PC-9 (cell line): Measurements from ENCODE around the gene P4HA2. TPM values are rescaled to one million over a fixed set of nuclear protein-coding genes. Genes with fewer than 3 reads are reported as not detected.

Experiments
- BruUV-seq: library from RNA; stranded (reverse); fragments of 400-500 nt; replicated peaks from 2 replicates; lab custom pipeline; 2021; lab: Mats Ljungman, UMichigan
- CTCF ChIA-PET: fragments of 300-600 bp; sonication (Branson Sonifier 250); formaldehyde crosslinking; loops from one replicate; lab custom pipeline; 2022; ENCODE audit warnings: antibody characterized with exemption; lab: Charles Lee
- POLR2A ChIA-PET: fragments of 300-600 bp; sonication (Branson Sonifier 250); formaldehyde crosslinking; loops from one replicate; lab custom pipeline; 2022; ENCODE audit warnings: antibody characterized with exemption; ENCODE audit not compliant: unreplicated experiment; lab: Charles Lee
- DNase-seq, 2 experiments: peaks; one replicate each; pipeline versions ENCODE4 v3.0.0 to v3.0.0-alpha.2; 2015 to 2022; ENCODE audit warnings: mixed read lengths in 1 of 2
- H2AFZ ChIP-seq: fragments of 200-600 bp; sonication (generic); 2 replicates; pipeline ENCODE4 v1.8.1; 2017; ENCODE audit warnings: antibody characterized with exemption
- H3F3A ChIP-seq: fragments of 200-600 bp; sonication (generic); 2 replicates; pipeline ENCODE4 v1.8.1; 2017; ENCODE audit warnings: antibody characterized with exemption, mild to moderate bottlenecking, low read depth; ENCODE audit not compliant: insufficient read depth
- H3K27ac ChIP-seq: fragments of 200-600 bp; sonication (generic); 2 replicates; pipeline ENCODE4 v1.6.1; 2016; ENCODE audit warnings: mixed run types
- H3K27me3 ChIP-seq: fragments of 200-600 bp; sonication (generic); 2 replicates; pipeline ENCODE4 v1.6.1; 2016; ENCODE audit warnings: low read depth, mixed run types; ENCODE audit not compliant: insufficient read depth
- H3K36me3 ChIP-seq: fragments of 200-600 bp; sonication (generic); 2 replicates; pipeline ENCODE4 v1.6.1; 2016; ENCODE audit warnings: low read depth, mixed run types
- H3K4me1 ChIP-seq: fragments of 200-600 bp; sonication (generic); replicated peaks from 2 replicates; pipeline ENCODE4 v1.6.1; 2016; ENCODE audit warnings: mixed run types; ENCODE audit not compliant: insufficient read depth
- H3K4me2 ChIP-seq: fragments of 200-600 bp; sonication (generic); 2 replicates; pipeline ENCODE4 v1.6.1; 2017; ENCODE audit warnings: mixed run types
- H3K4me3 ChIP-seq: fragments of 200-600 bp; sonication (generic); 2 replicates; pipeline ENCODE4 v1.6.1; 2016; ENCODE audit warnings: mixed run types
- H3K79me2 ChIP-seq: fragments of 200-600 bp; sonication (generic); 2 replicates; pipeline ENCODE4 v1.6.1; 2017; ENCODE audit warnings: low read depth, mixed run types
- H3K9me2 ChIP-seq: fragments of 200-600 bp; sonication (generic); 2 replicates; pipeline ENCODE4 v1.8.1; 2017; ENCODE audit warnings: mild to moderate bottlenecking; ENCODE audit not compliant: insufficient read depth
- H3K9me3 ChIP-seq: fragments of 200-600 bp; sonication (generic); 2 replicates; pipeline ENCODE4 v1.8.1; 2016; ENCODE audit warnings: low read depth; ENCODE audit not compliant: insufficient read depth
- H4K20me1 ChIP-seq: fragments of 200-600 bp; sonication (generic); 2 replicates; pipeline ENCODE4 v1.8.1; 2017; ENCODE audit not compliant: insufficient read depth
- CTCF ChIP-seq: fragments of 200-600 bp; sonication (generic); conservative IDR thresholded peaks from 2 replicates; pipeline ENCODE4 v1.6.1; 2017; ENCODE audit warnings: mixed run types, antibody characterized with exemption, mild to moderate bottlenecking, moderate library complexity
- EZH2 ChIP-seq: fragments of 200-600 bp; sonication (generic); IDR thresholded peaks from 2 replicates; pipeline ENCODE4 v1.8.0; 2017; ENCODE audit warnings: antibody characterized with exemption, low read depth
- intact Hi-C: fragments of 100-400 bp; cut with micrococcal nuclease; formaldehyde crosslinking; loops from one replicate; pipeline ENCODE4 v1.10.0; 2022; ENCODE audit not compliant: unreplicated experiment
- total RNA-seq: library from RNA; stranded (reverse); gene quantifications from 2 replicates; pipeline ENCODE4 v1.2.3, GENCODE V29; 2021

The P4HA2 gene
- total RNA-seq, 1 experiment from 2014 or later, result 21.7 TPM

- H3K4me1 ChIP-seq, result no peaks in the 10 kb centered on the region
- H3K36me3 ChIP-seq, result no peaks in the 10 kb centered on the region
- ChIA-PET CTCF (interaction anchor here (0.6 to 1.5 kb wide), 11 partner anchors 10 to 263 kb away, joined by 3 to 18 read pairs (median 3); partner anchors contain the start of genes P4HA2 and SLC22A4), POLR2A (no interaction called here)
- no peaks in the 10 kb centered on the region for H3K27me3 ChIP-seq
- H4K20me1 ChIP-seq, result no peaks in the 10 kb centered on the region
- no peak overlapping the region for H3K4me2 ChIP-seq
- no peaks in the 10 kb centered on the region for H3K9me3 ChIP-seq
- no TSS peak for BruUV-seq
- H3K9me2 ChIP-seq, result no peaks in the 10 kb centered on the region; the same call in 1 of the 2 replicates
- TF ChIP-seq CTCF, result no peak
- TF ChIP-seq EZH2, result no peak
- H2AFZ ChIP-seq, result no peak overlapping the region
- no peak overlapping the region for H3K27ac ChIP-seq
- DNase-seq, result no peak
- intact Hi-C loops, result loop anchor here (2.0 kb wide), 1 partner anchor 29 kb away; no protein-coding TSS in a partner anchor
- no peaks in the 10 kb centered on the region for H3F3A ChIP-seq
- H3K4me3 ChIP-seq, result no peak overlapping the region
- H3K79me2 ChIP-seq, result no peaks in the 10 kb centered on the region
Measured at GRCh38 chr5:132237670-132238069, 10.0 kb upstream of the P4HA2 start.

- no peaks in the 10 kb centered on the region for H4K20me1 ChIP-seq
- no peak overlapping the region for H3K4me3 ChIP-seq
- CTCF ChIA-PET, result interaction anchor here (0.6 to 1.4 kb wide), 4 partner anchors 10 to 1016 kb away, joined by 3 to 7 read pairs (median 4); partner anchors contain the start of gene P4HA2
- H3K27ac ChIP-seq, result no peak overlapping the region
- DNase-seq, result no peak
- intact Hi-C loops, result no loop called here
- no TSS peak for BruUV-seq
- TF ChIP-seq EZH2 (no peak), CTCF (no peak)
- H3K79me2 ChIP-seq, result no peaks in the 10 kb centered on the region
- H2AFZ ChIP-seq, result no peak overlapping the region
- POLR2A ChIA-PET, result no interaction called here
- H3K27me3 ChIP-seq, result no peaks in the 10 kb centered on the region
- H3K9me3 ChIP-seq, result no peaks in the 10 kb centered on the region
- no peaks in the 10 kb centered on the region for H3K4me1 ChIP-seq
- no peaks in the 10 kb centered on the region for H3F3A ChIP-seq
- H3K9me2 ChIP-seq, result no peaks in the 10 kb centered on the region; the same call in 1 of the 2 replicates
- H3K36me3 ChIP-seq, result no peaks in the 10 kb centered on the region
- H3K4me2 ChIP-seq, result no peak overlapping the region
Measured at GRCh38 chr5:132237141-132237540, 9.5 kb upstream of the P4HA2 start.

- POLR2A ChIA-PET, result interaction anchor here (0.7 kb wide), 1 partner anchor 14 kb away, joined by 12 read pairs; no protein-coding TSS in a partner anchor
- no peaks in the 10 kb centered on the region for H3F3A ChIP-seq
- no peaks in the 10 kb centered on the region for H3K27me3 ChIP-seq
- no peaks in the 10 kb centered on the region for H3K4me1 ChIP-seq
- H3K9me3 ChIP-seq, result no peaks in the 10 kb centered on the region
- no peaks in the 10 kb centered on the region for H3K79me2 ChIP-seq
- BruUV-seq, result no TSS peak
- TF ChIP-seq EZH2 (no peak), CTCF (no peak)
- H3K27ac ChIP-seq, result no peak overlapping the region
- no peaks in the 10 kb centered on the region for H4K20me1 ChIP-seq
- no peak overlapping the region for H2AFZ ChIP-seq
- no peak overlapping the region for H3K4me3 ChIP-seq
- H3K9me2 ChIP-seq, result no peaks in the 10 kb centered on the region
- H3K4me2 ChIP-seq, result no peak overlapping the region
- no peaks in the 10 kb centered on the region for H3K36me3 ChIP-seq
- no peak for DNase-seq
- CTCF ChIA-PET, result no interaction called here
- intact Hi-C loops, result no loop called here
Measured at GRCh38 chr5:132235340-132235739, 7.7 kb upstream of the P4HA2 start.
